Stimulated activated CD8-positive, alpha-beta memory T cell treated with anti-CD3 and anti-CD28 coated beads, Interleukin-15, amount 100 ng/mL, for 1 hour (primary cell): ENCODE measurements around the gene TTC23.
"Not testable (repeated sequence)": the region's sequence is repeated elsewhere in the genome, so short reads cannot be mapped to it uniquely, and the experiment has no call there.

ENCODE experiments used
- DNase-seq: peaks from one replicate; pipeline ENCODE4 v3.0.0-alpha.2; 2020; ENCODE audit warnings: low read depth

Gene TTC23

GRCh38 chr15:99118801-99119546, 130.4 kb downstream of the TTC23 start:
- DNase-seq = no peak

GRCh38 chr15:99118258-99118632, 131.1 kb downstream of the TTC23 start:
- no peak for DNase-seq

DNA sequence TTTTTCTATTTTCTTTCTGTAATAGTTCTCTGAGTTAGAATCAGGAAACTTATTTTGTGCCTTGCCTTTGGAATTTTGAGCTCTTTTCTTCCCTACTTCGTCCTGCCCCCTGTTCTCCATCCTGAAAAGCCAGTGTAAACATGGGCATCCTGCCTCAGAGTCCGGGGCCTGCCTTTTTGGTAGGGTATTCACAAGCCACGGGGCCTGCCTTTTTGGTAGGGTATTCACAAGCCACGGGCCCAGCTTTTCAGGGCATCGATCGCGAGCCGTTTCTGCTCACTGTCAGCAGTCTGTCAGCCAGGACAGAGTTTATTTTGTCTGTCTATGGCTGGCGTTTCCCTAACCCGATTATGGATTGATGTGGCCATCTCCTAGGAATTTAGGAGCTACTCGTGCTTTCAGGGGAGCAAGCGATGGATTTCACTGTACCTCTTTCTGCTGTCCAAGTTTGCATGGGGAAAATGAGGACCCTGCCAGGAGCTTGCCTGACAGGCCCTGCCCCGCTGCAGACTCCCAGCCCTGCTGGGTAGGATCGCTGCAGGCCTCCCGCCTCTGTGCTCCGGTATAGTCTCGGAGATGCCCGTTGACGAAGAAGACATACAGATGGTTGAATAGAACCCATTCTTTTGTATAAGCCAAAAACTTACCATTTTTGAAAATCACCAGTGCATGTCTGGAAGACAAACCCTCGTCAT, 131.7 kb downstream of the TTC23 start:
- DNase-seq = no peak

DNA sequence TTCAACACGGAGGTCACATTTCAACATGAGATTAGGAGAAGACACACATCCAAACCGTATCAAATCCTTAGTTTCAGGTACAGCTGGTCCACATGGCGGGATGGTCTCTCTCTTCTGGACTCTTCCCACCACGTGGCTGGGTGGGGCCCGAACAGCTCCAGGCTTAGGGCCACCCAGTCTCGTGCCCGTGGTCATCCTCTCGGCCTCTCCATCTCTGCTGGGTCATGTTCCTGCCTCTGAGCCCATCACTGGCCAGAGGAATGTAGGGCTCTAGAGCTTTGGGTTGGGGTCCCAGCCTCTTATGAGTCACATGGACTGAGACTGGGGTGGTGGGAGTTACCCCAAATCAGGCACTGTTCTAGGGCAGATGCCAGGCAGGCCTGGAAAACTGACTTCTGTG, 132.3 kb downstream of the TTC23 start:
- no peak for DNase-seq

- no peak for DNase-seq
Observed at GRCh38 chr15:99115300-99116215, 133.8 kb downstream of the TTC23 start.

GRCh38 chr15:99114511-99115299, 134.7 kb downstream of the TTC23 start:
- no peak for DNase-seq

GRCh38 chr15:99113547-99114271, 135.7 kb downstream of the TTC23 start:
- DNase-seq = no peak

DNA sequence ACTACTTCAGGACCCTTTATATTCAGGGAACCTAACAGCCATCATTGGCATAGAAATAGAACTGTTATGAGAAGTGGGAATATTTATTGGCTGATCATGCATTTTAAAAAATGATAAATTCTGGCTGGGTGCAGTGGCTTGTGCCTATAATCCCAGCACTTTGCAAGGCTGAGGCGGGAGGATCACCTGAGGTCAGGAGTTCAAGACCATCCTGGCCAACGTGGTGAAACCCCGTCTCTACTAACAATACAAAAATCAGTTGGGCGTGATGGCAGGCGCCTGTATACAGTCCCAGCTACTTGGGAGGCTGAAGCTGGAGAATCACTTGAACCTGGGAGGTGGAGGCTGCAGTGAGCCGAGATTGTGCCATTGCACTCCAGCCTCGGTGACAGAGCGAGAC, 137.7 kb downstream of the TTC23 start:
- DNase-seq = not testable (repeated sequence)

GRCh38 chr15:99110581-99111320, 138.6 kb downstream of the TTC23 start:
- DNase-seq = no peak

- no peak for DNase-seq
Observed at GRCh38 chr15:99110093-99110492, 139.3 kb downstream of the TTC23 start.

DNA sequence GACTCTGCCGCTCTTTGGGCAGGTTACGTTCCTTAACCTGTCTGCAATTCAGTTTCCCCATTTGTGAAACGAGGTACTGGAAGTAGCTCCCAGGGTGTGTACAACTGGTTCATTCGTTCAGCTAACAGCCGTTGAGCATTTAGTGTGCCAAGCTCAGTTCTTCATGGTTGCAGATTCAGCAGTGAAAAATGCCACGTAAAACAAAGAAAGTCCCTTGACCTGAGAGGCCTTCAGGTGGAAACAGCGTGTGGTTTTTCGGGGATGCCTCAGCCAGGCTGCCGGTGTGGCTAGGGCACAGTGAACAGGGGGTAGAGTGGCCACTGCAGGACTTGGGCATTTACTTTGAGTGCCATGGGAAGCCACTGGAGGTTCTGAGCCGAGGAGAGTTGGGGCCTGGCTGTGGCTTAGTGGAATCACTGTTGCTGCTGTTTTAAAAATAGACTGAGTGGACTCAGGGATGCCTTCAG, 139.8 kb downstream of the TTC23 start:
- DNase-seq = no peak

DNA sequence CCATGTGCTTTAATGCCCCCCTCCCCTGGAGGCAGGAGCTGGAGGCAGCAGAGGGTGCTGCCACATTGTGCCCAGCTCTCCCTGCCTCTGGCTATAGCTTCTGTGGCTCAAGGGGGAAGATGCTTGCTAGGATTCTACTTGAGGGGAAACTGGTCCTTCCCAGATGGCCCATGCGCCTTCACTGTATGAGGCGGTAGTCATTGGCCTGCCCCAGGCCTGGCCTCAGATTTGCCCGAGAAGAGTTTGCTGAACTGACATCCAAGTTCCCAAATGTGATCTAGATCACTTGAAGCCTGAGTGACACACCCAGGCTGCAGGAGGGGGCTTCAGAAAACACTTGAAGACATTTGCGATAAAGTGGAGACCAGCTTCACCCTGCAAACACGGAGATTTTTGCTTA, 140.4 kb downstream of the TTC23 start:
- DNase-seq = no peak

DNA sequence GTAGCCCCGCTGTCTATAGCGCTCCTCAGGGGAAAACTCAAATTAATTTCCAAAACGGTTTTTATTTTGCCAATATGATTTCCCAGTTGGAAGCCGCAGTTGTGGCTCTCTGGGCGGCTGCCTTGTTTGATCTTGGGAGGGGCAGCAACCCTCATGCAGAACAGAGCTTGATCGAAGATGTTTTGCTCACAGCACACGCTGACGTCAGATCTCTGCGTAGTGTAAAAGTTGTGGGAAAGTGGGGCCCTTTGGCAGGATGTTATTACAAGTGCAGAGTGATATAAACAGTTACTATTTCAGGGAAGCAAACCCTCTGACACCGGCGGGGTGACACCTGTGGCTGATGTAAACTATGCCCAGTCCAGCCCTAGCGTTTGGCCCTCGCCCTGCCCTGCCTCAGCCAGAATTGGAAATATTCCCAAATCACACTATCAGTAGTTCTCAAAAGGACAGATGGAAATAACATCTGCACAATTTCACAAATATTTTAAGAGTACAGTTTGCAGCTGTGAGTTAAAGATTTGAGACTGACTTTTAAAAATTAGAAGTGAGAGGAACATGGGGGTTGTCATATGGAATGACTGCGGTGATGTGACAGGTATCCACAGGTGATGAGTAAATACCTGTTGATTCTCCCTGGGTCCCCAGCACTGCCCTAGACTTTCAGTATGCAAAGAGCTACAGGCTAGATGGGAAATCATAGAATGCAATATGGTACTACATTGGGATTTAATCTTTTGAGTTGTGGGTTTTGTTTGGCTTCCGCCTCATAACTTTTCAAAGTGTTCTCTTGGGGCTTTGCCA, 142.8 kb downstream of the TTC23 start:
- DNase-seq = no peak

GRCh38 chr15:99105514-99106341, 143.7 kb downstream of the TTC23 start:
- no peak for DNase-seq

DNA sequence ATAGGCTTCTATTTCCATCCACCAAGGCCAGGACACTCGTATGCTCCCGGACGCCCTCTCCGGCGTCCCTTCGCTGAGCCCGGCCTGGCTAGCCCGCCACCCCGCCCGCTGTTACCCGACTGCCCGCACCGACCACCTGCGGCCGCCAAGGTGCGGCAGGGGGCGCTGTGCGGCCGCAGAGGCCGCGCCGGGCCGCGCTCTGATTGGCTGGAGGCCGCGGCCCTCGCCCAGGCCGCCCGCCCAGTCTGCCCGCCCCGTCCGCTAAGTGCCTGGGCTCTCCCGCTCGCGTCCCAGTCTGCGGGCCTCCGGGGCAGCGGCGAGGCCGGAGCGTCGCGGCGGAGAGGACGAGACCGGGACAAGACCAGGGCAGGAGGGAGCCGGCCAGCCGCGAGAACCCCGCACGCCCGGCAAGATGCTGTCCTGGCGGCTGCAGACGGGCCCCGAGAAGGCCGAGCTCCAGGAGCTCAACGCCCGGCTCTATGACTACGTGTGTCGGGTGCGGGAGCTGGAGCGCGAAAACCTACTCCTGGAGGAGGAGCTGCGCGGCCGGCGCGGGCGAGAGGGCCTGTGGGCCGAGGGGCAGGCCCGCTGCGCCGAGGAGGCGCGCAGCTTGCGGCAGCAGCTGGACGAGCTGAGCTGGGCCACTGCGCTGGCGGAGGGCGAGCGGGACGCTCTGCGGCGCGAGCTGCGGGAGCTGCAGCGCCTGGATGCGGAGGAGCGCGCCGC, 144.4 kb downstream of the TTC23 start, which contains the start of gene SYNM:
Gene SYNM, plus strand, starts transcription at position 293 of the 726 bp plus-strand sequence. Its CDS starts 120 bp downstream, at position 413.
- DNase-seq = no peak

GRCh38 chr15:99103279-99103678, 146.1 kb downstream of the TTC23 start:
- DNase-seq = no peak

DNA sequence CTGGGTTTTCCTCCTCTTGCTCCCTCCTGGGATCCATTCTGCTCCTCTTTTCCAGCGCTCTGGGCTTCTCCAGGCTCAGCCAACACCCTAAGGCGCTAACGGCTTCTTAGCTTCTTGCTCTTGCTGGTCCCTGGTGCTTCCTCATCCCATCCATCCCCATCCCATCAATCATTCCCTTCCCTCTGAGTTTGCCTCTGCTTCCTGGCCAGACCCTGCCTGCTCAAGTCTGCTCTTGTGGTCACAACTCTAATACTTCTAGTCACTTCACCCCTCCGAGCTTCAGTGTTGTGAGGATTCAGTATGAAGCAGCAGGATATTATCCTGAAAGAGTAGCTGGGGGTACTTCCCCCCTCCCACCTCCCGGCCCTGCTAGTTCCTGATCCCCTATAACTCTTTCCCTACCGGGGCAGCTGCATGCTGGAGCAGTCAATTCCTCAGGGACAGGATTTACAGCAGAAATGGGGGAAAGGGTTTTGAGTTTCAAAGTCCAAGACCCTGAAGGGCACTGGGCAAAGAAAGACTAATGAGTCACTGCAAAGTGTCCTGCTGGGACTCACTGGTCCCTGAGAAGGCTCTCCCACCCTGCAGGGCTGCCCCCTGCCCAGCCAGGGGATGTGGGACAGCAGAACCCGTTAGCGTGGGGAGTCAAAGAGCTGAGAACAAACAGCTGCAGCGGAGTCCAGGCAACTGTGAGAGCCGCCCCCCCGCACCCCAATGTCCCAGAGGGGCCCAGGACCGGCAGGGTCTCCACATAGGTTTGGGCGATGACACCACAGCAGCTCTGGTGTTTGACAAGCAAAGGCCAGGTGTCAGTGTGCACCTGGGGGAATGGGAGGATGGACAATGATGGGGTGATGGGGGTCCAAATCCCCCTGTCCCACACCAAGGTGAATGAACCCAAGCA, 146.8 kb downstream of the TTC23 start:
- DNase-seq = no peak
